ENCODE results near the gene CASP10. TPM values are rescaled to one million over a fixed set of nuclear protein-coding genes. Genes with fewer than 3 reads are reported as not detected.

Gene CASP10
- polyA plus RNA-seq, 1 donor = 5.0 TPM

DNA sequence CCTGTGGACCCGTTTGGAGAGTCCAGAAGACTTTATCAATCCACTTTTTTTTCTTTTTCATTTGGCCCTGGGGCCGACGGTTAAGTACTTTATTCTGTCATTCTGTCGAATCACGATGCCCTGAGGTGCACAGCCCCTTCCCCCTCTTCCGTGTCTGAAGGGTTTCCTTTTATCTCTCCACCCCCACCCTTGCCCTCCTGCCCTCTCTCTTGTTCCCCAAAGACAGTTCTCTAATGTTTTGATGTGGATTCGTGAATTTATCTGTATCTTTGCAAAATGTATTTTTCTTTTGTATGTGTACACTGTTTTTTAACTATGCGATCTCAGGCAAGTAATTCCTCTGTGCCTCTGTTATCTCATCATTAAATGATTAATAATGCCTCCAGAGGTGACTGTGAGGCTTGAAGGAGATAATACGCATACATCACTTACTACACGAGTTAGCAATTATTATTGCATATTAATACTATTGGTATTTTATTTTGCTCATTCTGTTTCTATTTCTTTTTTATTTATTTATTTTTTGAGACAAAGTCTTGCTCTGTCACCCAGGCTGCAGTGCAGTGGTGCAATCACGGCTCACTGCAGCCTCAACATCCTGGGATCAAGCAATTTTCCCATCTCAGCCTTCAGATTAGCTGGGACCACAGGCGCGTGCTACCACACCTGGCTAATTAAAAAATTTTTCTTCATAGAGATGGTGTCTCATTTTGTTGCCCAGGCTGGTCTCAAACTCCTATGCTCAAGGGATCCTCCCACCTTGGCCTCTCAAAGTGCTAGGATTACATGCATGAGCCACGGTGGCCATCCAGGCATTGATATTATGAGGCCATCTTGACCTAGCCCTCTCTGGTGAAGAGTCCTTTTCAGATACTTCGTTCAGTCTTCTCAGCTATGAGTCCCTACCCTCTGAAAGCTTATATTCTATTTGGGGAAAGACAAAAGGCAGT, 76.0 kb downstream of the CASP10 start:
- DNase-seq (ENCODE audit: low read depth) = no peak

DNA sequence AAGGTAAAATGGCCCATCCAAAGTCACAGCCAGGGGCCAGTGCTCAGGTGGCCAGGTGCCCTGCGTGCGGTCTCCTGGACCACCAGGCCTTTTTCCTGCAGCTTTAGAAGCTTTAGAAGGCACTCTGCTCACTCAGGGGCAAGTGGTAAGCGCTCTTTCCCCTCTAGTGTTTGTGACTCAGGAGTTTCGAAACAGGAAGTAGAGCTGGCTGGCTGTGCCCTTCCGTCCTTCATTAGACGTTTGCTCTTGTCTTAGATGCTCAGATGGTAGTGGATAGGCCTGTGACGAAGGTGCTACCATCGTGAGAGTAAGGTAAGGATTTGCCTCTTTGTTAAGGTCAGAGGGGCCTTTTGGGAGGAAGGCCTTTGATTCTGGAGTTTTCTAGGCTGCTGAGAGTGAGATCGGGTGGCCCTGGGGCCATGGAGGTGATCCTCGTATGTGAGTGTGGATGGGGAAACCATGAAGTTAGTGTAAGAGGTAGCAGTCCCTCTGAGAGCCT, 77.4 kb downstream of the CASP10 start, which contains the start of gene CASP8:
Gene CASP8 (plus strand): TSS at position 235 of the 499 bp plus-strand sequence. CDS start 5,951 bp downstream, outside the sequence.
- DNase-seq (ENCODE audit: low read depth) = no peak

DNA sequence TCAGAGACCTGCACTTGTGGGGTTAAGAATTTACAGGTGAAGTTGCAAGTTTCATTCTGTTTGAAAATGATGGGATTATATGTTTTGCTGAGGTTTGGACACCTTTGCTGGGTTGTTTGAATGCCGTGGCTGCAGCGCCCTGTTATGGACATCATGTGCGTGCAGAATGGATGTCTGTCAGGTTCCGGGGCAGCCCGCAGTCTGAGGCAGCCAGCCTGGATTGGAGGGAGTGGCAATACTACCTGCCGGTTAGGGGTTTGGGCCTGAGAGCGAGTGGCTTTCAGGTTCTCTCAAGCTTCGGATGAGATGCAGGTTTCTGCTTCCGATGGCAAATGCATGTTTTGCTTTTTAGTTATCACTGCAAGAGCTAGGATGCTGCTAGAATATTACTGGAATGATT, 78.5 kb downstream of the CASP10 start:
- DNase-seq (ENCODE audit: low read depth) = no peak

DNA sequence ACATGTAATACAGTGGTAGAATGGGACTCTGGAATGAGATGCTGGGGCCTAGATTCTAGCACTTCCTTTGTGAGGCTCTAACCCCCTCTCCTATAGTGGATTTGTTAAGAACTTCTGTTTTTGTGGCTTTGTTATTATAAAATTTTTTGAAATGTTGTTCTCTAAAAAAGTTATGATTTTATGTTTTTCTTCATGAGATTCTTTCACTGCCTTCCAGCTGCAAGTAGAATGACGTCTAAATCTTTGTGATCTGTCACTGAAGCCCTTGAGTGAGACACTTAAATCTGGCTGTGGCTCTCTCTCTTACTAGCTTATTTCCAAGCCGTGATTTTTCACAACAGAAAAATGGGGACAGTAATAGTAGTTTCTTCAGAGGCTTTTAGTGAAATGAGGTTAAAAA, 79.0 kb downstream of the CASP10 start:
- no peak for DNase-seq (ENCODE audit: low read depth)

DNA sequence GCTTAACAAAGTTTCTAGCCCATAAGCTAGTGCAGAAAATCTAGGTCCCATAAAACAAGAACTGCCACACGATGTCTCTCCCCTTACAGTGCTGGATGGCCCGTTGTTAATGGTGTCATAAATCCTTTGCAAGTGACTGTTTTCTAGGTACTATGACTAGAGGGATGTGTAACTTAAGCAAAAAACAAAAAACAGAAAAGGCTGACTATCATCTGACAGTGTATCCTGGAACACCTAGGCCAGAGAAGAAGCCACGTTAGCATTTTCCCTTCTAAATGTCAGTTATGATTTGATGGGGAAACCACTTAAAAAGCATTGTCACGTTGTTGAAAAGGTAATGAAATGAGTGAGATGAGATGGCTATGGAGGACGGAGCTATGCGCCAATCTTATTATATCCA, 79.8 kb downstream of the CASP10 start:
- no peak for DNase-seq (ENCODE audit: low read depth)

DNA sequence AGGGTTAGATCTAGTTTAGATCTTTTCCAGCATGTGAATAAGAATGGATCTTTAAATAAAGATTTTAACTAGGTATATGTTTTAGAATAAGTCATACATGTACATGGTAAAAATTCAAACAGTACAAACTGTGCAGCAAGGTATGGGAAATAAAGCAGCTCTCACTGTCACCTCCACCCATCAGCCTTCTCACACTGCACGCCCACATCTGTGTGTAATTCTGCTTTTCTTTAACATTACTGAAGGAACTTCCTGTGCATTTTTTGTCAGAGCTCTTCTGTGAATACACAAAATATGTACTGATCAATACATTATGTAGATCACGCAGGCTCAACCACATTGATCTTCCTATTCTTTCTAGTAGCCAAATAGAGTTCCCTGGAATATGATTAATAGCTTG, 80.8 kb downstream of the CASP10 start:
- DNase-seq (ENCODE audit: low read depth) = no peak

DNA sequence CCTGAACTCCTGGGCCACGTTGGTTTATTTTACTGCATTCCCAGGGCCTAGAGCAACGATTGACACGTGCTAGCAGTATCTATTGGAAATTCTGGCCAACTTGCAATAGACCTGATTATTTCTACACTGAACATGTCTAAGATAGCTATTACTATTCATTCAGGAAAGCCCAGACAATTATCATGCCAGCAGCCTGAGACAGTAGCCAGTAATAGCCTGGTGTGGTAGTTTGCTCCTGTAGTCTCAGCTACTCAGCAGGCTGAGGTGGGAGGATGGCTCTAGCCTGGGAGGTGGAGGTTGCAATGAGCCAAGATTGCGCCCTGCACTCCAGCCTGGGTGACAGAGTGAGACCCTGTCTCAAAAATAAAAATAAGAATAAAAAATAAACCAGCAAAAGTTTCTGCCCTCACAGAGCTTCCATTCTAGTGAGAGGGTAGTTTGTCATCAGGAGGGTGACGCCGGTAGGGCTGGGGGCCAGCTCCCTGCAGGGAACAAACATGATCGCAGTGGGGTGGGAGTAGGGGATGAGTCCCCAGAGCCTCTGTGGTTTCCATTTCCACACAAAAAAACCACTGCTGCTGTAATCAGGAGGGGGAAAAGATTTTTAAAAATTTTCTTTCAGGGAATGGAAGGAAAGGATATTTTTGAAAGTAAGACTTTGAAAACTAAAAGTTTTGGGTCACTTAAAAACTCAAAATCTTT, 81.7 kb downstream of the CASP10 start:
- no peak for DNase-seq (ENCODE audit: low read depth)

DNA sequence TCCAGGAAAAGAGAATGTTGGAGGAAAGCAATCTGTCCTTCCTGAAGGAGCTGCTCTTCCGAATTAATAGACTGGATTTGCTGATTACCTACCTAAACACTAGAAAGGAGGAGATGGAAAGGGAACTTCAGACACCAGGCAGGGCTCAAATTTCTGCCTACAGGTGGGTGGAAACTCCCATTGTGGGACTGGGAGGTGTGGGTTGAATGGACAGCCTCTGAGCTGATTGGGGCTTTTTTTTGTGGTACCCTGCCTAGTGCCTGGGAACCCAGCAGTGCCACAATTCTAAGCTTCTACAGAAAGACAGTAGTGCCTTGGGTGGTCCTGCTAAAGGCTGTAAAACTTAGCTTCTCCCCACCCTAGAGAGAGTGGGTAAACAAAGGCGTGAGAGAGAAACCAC, 83.7 kb downstream of the CASP10 start:
- DNase-seq (ENCODE audit: low read depth) = no peak

DNA sequence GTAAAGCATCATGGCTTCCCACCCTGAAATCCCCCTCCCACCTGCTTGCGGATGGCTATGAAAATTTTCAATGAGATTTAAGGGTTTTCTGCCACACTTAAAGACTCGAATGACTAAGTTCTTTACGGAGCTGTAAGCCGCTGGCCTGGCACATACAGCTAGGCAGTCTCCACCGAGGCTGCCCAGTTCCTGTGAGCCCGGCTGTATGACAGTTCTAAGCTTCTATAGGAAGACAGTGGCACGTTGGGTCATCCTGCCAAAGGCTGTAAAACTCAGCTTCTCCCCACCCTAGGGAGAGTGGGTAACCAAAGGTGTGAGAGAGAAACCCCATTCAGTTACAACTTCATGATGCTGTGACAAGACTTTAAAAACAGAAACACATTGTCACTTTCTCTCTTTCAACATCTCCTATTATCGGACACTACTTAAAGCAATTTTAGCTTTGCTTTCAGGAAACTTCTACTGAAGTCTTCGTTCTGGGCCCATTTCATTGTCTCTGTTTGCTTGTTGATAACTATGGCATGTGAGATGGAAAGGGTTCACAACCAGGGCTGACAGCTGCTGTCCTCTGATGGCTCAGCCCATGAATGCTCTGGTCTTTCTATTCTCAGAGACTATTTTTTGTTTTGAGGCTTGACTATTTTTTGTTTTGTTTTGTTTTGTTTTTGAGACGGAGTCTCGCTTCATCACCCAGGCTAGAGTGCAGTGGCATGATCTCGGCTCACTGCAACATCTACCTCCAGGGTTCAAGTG, 84.5 kb downstream of the CASP10 start:
- no peak for DNase-seq (ENCODE audit: low read depth)

DNA sequence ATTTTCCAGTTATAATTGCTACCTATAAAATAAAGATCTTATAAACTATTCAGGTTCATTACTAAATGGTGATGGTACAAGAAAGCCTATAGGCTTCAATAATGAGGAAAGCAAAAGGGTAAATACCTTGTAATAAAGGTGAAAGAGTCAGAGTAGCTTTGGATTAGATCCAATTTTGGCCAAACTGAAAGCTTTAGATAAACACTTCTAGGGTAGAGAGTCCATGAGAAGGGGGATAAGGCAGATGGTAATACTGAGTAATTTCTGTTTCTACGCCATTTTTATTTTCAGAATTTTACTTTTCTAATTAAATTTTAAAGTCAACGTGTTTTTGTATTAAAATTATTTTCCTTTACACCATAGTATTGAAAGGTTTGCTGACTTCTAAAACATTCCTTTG, 86.8 kb downstream of the CASP10 start:
- no peak for DNase-seq (ENCODE audit: low read depth)

DNA sequence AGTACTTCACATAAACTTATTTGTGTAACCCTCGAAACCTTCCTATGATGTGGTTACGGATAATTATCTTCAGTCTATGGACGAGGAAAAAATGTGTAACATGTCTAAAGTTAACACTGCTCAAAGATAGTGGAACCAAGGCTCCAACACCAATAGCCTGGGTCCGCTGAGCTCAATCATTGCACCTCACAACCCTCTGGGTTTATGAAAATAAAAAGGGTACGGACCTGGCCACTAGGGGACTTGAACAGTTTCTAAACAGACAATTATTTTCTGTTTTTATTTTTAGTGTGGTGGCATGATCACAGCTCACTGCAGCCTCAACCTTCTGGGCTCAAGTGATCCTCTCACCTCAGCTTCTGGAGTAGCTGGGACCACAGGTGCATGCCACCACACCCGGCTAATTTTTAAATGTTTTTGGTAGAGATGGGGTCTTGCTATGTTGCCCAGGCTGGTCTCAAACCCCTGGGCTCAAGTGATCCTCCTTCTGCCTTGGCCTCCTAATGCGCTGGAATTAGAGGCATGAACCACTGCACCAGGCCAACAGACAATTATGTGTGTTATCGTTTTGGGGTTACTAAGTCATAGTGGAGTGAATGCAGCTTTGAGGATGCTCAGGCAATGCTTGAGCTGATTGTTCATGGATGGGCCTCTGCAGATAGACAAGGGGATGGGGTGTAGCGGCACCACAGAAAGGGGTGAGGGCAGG, 87.5 kb downstream of the CASP10 start:
- no peak for DNase-seq (ENCODE audit: low read depth)

DNA sequence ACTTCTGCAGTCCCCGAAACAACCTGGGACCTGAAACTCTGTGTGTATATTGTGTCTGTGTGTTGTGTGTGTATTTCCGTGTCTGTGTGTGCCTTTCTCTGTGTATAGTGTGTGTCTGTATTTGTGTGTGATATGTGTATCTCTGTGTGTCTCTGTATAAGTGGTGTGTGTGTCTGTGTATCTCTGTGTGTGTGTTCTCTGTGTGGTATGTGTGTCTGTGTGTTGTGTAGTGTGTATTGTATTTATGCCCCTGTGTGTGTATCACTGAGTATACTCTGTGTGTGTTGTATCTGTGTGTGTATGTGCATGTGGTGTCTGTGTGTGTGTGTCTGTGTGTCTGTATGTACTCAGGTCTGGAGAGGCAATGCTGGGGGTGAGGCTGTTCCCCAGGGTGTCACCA, 89.0 kb downstream of the CASP10 start:
- no peak for DNase-seq (ENCODE audit: low read depth)

DNA sequence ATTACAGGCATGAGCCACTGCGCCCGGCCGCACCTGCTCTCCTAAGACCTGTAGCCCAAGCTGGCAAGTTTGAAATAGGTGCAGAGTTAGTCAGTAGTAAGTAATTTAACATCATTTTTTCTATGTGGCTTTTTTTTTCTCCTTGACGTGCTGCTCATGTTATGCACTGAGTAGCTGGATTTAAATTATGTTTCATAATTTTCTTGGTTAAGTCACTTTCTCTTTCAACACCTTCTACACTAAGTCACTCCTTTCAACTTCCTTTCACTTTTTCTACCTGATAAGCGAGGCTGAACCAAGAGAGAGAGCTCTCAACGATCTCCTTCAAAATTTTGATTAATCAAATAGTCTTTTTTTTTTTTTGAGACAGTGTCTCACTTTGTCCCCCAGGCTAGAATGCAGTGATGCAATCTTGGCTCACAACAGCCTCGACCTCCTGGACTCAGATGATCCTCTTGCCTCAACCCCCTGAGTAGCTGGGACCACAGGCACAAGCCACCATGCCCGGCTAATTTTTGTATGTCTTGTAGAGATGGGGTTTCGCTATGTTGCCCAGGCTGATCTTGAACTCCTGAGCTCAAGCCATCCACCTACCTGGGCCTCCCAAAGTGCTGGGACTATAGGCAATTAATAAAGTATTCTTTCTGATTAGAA, 90.5 kb downstream of the CASP10 start:
- no peak for DNase-seq (ENCODE audit: low read depth)

DNA sequence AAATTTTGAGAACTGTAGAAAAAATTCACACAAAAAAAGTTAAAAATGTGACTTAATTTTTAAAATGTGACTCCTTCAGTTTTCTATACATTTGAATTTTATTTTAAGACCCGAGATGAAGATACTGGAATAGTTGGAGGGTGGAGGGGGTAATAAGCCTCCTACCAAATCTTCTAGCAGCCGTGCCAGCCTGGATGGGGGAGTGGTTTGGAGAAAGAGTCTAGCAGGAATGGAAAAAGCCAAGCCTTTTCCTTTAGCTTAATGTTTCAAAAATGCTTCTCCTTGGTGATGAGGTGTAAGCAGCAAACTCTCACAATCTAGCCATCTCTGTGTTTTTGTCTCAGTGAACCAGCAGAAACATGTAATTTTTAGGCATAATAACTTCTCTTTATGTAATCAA, 92.1 kb downstream of the CASP10 start:
- no peak for DNase-seq (ENCODE audit: low read depth)

DNA sequence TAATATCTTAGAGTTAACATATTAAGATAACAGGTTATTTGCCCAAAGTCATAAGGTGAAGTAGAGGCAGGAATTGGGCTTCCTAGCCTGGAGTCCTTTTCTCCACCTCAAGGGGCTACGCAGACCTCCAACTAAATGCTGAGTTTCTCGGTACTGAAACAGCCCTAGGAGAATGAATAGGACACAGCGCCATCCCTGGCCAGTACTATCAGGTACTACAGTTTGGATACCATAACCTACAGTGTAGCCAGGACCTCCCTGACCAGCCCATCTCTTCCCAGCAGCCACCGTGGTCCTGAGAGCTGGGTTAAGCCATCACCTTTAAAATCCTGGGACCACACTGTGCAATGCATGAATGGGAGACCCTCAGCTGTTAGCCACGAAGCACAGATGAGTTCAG, 93.0 kb downstream of the CASP10 start:
- DNase-seq (ENCODE audit: low read depth) = no peak

DNA sequence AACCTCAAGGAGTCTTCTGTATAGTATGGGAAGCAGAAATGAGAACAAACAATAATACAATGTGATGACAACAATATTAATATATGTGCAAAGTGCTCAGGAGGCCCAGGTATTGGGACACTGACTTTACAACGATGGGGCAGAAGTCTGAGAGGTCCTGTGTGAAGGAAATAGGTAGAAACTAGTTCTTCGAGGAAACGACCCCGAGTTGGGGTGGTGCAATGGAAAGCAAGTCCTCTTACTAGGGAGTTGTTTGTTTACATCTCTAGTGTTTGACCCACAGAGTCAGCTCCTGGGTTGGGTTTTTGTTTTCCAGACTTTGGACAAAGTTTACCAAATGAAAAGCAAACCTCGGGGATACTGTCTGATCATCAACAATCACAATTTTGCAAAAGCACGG, 93.6 kb downstream of the CASP10 start:
- no peak for DNase-seq (ENCODE audit: low read depth)

Other genes with a start within 250 kb of the CASP10 start
- 16.1 TPM for gene ORC2, start 219.5 kb upstream of the CASP10 start, polyA plus RNA-seq (ENCODE audit: insufficient read length)
- 8.5 TPM for gene HYCC2, start 111.5 kb upstream of the CASP10 start, polyA plus RNA-seq (ENCODE audit: insufficient read length)
- gene NDUFB3, start 111.1 kb upstream of the CASP10 start, polyA plus RNA-seq (ENCODE audit: insufficient read length) = 87.4 TPM
- 39.6 TPM for gene CFLAR, start 67.0 kb upstream of the CASP10 start, polyA plus RNA-seq (ENCODE audit: insufficient read length)
- 6.6 TPM for gene CASP8, start 77.4 kb downstream of the CASP10 start, polyA plus RNA-seq (ENCODE audit: insufficient read length)
- gene FLACC1, start 174.2 kb downstream of the CASP10 start, polyA plus RNA-seq (ENCODE audit: insufficient read length) = 1.4 TPM

All from forelimb muscle (tissue), 1 donor.